ENCODE data around the gene PGBD2.

GRCh38 chr1:248901578-248901977 lies 4.5 kb upstream of the PGBD2 start:
- TF ChIP-seq CTCF (IDR thresholded peaks at IDR 0.05), result no peak
- no peak for TF ChIP-seq POLR2AphosphoS5 (IDR thresholded peaks at IDR 0.05; ENCODE audit: insufficient read depth in 1 of 2, low read depth in 1 of 2)
- TF ChIP-seq POLR2A (IDR thresholded peaks at IDR 0.05), result no peak
